HepG2 (cell line): Measurements from ENCODE around the gene GBX1.

Experiments used
- CREB1 ChIP-seq, 2 experiments: fragments of 450-650 bp in 1 of 2; IDR thresholded peaks; 2 replicates each; pipeline ENCODE4 v1.6.1; 2016 to 2017; ENCODE audit warnings: control low read depth in 1 of 2, mild to moderate bottlenecking in 1 of 2, missing compliant biosample characterization in 1 of 2, missing genetic modification characterization in 1 of 2
- EZH2 ChIP-seq: conservative IDR thresholded peaks from 2 replicates; pipeline ENCODE4 v1.6.1; 2012; ENCODE audit warnings: mild to moderate bottlenecking, low read depth, low read length, moderate library complexity
- ZNF530 ChIP-seq: sonication (generic); formaldehyde crosslinking; IDR thresholded peaks from 2 replicates; pipeline ENCODE4 v1.5.0; 2020; ENCODE audit warnings: low read depth, mild to moderate bottlenecking, missing genetic modification reagents
- ZNF781 ChIP-seq: sonication (generic); formaldehyde crosslinking; IDR thresholded peaks from 2 replicates; pipeline ENCODE4 v1.5.1; 2020; ENCODE audit warnings: borderline replicate concordance, mild to moderate bottlenecking, missing genetic modification reagents; ENCODE audit errors: not compliant biosample characterization
- ZZZ3 ChIP-seq: sonication (generic); formaldehyde crosslinking; IDR thresholded peaks from 2 replicates; pipeline ENCODE4 v1.4.0; 2020; ENCODE audit warnings: missing genetic modification reagents, mild to moderate bottlenecking, borderline replicate concordance

DNA sequence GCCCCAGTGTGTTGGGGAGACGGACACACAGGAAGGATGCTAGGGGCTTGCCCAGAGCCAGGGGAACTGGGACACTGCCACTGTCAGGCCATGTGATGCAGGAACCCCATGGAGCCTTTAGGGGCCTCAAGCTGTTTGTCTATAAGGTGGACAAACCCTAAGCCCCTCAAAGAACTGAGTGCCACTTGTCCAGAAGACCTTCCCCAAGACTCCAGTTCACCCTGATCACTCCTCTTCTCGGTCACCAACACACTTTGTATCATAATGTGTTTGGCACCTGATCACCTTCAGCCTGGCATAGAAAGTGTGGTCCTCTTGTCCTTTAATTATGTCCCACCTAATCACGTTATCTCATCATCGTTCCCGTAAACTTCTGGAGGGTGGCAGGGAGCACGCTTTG is 42.1 kb upstream of the GBX1 start:
- no peak for TF ChIP-seq EZH2
- no peak for TF ChIP-seq ZNF781 (CRISPR knock-in tag)
- no peak for TF ChIP-seq ZZZ3 (CRISPR knock-in tag)
- no peak for TF ChIP-seq ZNF530 (CRISPR knock-in tag)
- TF ChIP-seq CREB1 (IDR thresholded peaks at IDR 0.05), result no peak
- no peak for TF ChIP-seq CREB1 (CRISPR knock-in tag; IDR thresholded peaks at IDR 0.05)
